SW480 (cell line): Measurements from ENCODE around the gene MICU1.
"Not testable (repeated sequence)": the region's sequence is repeated elsewhere in the genome, so short reads cannot be mapped to it uniquely, and the experiment has no call there.

Experiments
- DNase-seq: peaks from one replicate; pipeline ENCODE4 v3.0.0-alpha.2; 2016; ENCODE audit warnings: low spot score

MICU1 gene

DNA sequence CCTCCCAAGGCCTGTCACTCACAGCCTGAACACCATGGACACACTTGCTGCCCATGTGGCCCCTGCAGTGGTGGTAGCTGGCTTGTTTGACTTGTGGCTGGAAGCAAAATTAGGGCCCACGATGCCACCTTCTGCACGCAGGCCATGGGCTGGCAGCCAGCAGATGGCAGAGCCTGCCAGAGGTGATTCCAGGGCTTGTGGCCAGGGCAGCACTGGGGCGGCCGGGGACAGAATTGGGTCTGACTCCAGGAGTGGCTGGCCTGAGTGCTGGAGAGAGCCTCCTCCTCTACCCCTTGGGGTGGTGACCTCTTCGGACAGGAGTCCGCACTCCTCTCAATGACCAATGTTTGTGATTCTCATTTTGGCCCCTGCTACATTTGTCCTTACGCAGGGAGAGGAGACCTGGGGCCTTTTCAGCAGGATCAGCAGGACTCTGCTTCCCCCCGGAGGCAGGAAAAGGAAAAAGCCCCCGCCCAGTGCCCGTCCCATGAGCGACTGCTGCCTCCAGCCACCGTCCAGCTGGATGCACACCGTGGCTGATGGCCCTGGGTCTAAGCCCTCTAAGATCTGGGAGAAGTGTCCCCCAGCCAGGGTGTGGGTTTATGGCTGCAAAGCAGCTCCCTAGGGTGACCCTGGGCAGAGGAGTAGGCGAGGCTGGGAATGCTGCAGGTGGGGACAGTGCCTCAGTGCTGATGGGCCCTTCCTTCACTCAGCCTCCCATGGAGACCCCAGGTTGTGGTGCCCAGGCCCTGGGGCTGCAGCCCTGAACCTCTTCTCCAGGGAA lies 297.6 kb downstream of the MICU1 start:
- peak; percentile 73 for DNase-seq

- not testable (repeated sequence) for DNase-seq
Observed at GRCh38 chr10:72326665-72327603, 298.9 kb downstream of the MICU1 start.

GRCh38 chr10:72325243-72326175 lies 300.4 kb downstream of the MICU1 start:
- peak; percentile 75 for DNase-seq

GRCh38 chr10:72323771-72324191 lies 302.1 kb downstream of the MICU1 start:
- DNase-seq: no peak

DNA sequence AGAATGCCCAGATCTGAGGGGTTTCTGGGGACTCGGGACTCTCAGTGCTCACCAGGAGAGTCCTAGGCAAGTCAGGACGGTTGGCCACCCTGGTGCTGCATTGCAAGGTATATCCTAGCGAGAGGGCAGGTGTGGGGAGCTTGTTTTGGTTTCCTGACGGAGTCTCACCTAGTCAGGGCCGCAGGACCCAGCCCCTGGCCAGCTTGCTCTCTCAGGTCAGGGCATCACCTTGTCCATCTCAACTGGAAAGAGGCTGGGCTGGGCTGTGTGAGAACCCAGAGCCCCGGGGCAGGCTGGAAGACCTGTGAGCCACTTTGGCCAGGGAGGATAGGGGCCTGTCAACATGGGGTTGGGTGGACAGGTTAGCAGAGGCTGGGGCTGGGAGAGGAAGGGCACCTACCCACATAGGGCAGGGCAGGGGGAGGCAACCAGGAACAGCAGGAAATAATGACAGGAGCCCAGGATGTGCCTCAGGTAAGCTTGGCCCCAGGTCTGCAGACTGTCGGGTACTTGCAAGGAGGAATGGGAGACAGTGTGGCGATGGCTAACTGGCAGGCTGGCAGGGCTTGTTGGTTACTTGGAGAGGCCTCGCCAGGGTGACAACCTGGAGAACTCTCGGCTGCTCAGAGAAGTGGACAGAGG lies 302.6 kb downstream of the MICU1 start:
- DNase-seq: no peak

GRCh38 chr10:72322280-72323058 lies 303.4 kb downstream of the MICU1 start:
- DNase-seq: peak; percentile 87

GRCh38 chr10:72322030-72322279 lies 303.9 kb downstream of the MICU1 start:
- no peak for DNase-seq

DNA sequence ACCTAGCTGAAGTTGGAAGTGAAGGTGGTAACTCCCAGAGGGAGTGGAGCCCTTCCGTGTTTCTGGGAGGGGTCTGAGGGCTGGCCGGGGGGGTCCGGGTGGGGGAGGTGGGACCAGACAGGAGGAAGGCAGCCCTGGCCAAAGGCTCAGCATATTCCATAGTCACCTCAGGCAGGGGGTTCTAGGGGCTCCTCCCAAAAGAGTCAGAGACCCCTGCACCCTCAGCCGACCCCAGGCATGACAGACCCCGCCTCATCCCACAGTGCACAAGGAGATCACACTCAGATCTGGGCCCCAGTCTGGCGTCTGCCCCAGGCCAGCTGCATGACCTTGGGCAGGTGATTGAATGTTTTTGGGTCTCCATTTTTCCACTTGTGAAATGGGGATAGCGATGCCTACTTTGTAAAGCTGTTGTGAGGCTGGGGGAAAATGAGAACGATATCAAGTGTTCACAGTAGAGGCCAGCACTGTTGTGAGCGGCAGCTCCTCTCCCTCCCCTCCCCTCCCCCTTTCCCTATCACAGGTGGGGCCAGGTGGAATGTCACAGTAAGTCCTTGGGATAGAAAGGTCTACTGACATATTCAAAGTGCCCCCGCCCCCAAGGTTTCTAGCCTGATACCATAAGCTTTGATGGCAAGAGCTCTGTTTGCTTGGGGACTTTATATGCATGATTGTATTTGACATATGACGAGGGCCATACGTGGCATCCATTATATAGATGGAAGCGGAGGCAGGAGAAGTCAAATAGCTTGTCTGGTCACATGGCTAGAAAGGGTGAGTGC lies 304.4 kb downstream of the MICU1 start:
- peak; percentile 92 for DNase-seq

DNA sequence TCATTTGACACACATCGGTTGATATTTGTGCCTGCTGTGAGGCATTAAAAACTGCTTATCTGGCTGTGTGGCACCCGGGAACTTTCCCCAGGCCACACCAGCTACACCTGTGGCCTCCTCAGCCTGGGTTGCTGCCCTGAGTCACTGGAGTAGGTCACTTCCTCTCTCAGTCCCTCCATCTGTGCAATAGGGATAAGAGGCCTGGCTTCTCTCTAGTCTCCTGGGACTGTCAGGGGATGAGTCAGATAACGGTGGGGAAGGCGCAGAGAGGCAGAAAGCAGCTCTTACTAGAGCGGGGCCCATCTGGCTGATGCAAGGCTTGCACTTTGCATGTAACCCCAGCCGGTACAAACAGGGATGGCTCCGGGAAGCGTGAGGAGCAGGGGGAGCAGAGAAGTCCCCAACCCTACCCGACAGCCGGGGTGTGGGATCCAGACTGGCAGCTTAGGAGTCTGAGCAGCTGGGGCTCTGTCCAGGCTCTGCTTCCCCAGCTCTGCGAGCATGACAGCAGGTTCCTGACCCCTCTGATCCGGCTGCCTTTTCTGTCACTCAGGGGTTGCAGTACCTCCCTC lies 305.1 kb downstream of the MICU1 start:
- DNase-seq: peak; percentile 100

DNA sequence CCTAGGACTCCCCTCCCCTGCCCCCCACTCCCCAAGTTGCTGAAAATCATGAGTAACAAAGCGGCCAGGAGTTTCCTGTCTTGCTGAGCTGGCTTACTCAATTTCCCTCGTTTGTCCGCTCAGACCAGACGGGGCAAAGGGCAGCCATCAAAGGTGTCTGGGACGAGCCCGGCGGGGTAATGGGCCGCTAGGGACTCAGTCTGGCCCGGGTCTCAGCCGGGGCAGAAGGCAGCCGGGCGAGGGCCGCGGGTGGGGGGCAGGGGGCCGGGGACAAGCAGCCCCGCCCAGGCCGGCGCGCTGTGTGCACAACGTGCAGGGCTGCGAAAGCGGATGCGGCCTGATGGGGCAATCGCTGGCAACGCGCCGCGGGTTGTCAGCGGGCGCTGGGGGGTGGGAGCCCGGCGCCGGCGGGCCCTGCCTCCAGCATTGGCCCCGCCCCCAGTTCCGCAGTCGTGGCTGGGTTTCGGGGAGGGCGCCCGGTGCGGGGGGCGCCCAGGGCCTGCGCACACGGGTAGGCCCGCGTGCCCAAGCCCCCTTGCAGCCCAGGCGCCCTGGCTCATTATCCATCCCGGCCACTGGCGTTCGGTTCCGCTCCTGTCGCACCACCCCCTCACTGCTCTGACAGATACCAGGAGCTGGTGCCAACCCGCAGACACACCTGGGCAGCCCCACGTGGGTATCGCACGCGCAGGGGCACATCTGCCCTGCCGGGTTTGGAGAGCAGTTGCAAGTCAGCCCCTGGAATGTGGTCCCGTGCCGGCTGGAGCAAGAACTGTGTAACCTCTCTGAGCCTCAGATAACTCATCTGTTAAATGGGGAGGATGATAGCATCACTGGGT lies 306.2 kb downstream of the MICU1 start:
- DNase-seq: peak; percentile 97

GRCh38 chr10:72318418-72319262 lies 307.2 kb downstream of the MICU1 start:
- no peak for DNase-seq
